Bronchial epithelial cell (primary cell): ENCODE results near the gene SLN. TPM values are rescaled to one million over a fixed set of nuclear protein-coding genes. Genes with fewer than 3 reads are reported as not detected.

ENCODE experiments used
- DNase-seq: peaks from one replicate; pipeline ENCODE4 v3.0.0-alpha.2; 2010; ENCODE audit warnings: low read depth
- FAIRE-seq: peaks from 2 replicates; lab custom pipeline; 2011; peaks lifted over from hg19 to GRCh38; lab: Jason Lieb, UNC
- H3K27me3 ChIP-seq: 2 replicates; pipeline ENCODE4 v1.5.1; 2011; ENCODE audit warnings: low read length; ENCODE audit not compliant: control insufficient read depth, insufficient read depth
- H3K36me3 ChIP-seq: 2 replicates; pipeline ENCODE4 v1.5.1; 2011; ENCODE audit warnings: low read length; ENCODE audit not compliant: control insufficient read depth, insufficient read depth
- H3K4me3 ChIP-seq: 2 replicates; pipeline ENCODE4 v1.5.1; 2011; ENCODE audit warnings: mild to moderate bottlenecking, low read depth, low read length, control low read depth
- total RNA-seq: library from RNA; depleted of rRNA; stranded (reverse); fragments of >200 nt; gene quantifications from 2 replicates; pipeline ENCODE4 v1.2.1, GENCODE V29; 2014
- TF ChIP-seq, protein P1 (sequence below): IDR thresholded peaks from 2 replicates; pipeline ENCODE4 v1.5.1; 2011; ENCODE audit warnings: mild to moderate bottlenecking, moderate library complexity, low read length, control low read depth, inconsistent platforms; ENCODE audit not compliant: insufficient read depth, severe bottlenecking

SLN gene
- total RNA-seq, 1 donor from 2014 or later, result not detected

DNA sequence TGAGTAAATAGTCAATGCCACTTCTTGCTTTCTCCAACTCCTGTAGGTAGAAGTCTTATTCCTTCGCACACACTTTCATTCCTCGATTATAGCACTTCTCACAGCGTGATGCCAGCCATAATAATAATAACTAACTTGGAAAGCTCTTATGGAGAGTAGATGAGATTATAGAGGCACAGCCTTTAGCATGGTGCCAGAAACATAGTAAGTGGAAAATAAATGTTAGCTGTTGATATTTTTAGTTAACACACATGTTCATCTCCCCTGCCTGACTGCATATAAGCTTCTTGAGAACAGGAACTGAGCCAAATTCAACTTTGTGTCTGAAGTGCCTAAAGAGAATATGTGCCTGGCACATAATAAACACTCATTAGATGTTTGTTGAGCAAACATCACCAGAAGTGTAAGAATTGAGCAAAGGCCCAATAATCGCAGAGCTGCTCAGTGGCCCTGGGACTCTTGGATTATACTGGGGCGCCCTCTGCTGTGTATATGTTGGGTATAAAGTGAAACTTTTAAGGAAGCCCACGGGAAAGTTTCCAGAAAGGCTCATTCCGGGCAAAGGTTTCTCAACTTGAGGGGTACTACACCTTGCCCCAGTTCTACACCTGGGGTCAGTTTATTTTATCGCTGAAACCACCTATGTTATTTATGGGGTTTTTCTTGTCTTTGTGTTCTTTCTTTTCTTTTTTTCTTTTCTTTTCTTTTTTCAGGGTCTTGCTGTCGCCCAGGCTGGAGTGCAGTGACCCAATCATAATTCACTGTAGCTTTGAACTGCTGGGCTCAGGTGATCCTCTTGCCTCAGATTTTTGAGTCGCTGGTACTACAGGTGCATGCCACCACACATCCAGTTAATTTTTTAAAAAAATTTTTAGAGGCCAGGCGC, 22.3 kb downstream of the SLN start:
- DNase-seq (peak; percentile 52), FAIRE-seq (no peak)
- TF ChIP-seq, protein P1, sequence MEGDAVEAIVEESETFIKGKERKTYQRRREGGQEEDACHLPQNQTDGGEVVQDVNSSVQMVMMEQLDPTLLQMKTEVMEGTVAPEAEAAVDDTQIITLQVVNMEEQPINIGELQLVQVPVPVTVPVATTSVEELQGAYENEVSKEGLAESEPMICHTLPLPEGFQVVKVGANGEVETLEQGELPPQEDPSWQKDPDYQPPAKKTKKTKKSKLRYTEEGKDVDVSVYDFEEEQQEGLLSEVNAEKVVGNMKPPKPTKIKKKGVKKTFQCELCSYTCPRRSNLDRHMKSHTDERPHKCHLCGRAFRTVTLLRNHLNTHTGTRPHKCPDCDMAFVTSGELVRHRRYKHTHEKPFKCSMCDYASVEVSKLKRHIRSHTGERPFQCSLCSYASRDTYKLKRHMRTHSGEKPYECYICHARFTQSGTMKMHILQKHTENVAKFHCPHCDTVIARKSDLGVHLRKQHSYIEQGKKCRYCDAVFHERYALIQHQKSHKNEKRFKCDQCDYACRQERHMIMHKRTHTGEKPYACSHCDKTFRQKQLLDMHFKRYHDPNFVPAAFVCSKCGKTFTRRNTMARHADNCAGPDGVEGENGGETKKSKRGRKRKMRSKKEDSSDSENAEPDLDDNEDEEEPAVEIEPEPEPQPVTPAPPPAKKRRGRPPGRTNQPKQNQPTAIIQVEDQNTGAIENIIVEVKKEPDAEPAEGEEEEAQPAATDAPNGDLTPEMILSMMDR, result peak; percentile 55
- H3K36me3 ChIP-seq, result no peaks in the 10 kb centered on the region
- no peak overlapping the region for H3K4me3 ChIP-seq
- no peaks in the 10 kb centered on the region for H3K27me3 ChIP-seq

DNA sequence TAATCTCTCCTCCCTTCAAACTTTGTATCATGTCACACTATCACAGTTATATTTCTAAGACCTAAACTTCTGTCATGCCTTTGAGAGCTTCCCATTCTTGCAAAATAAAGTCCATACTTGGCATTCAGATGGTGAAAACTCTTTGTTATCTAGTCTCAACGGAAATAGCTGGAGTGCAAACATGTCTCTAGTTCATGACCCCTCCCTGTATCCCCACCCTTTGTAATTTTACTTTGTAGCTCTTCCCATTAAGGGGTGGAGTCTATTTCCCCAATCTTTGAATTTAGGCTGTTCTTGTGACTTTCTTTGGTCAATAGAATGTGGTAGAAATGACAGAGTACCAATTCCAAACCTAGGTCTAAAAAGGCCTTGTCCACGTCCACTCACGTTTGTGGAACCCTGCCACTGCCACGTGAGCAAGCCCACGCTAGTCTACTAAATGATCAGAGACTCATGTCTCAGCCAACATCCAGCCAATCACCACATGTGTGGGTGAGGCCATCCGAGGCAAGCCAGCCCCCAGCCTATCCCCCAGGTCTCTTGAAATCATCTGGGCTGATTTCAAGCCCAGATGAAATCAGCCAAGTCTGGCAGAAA, 23.4 kb downstream of the SLN start:
- no peak for FAIRE-seq
- TF ChIP-seq, protein P1, result no peak
- no peak overlapping the region for H3K4me3 ChIP-seq

DNA sequence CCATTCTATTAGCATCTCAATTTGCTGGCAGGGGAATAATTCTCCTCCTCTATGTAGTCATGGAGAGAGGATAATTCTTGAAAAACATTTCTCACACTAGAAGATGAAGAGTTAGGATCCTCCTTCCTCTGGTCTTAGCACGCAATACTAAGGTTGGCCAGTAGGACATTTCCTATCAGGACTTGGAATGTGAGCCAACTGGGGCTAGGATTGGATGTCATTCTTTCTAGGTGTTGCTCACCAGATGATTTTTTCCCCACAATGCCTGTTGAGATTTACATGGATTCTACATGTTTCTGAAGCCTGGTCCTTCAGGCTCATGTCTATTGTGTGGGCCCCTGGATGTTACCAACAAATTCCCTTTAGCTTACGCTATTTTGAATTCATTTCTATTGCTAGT, 28.0 kb downstream of the SLN start:
- TF ChIP-seq, protein P1, result peak; percentile 33
- peak; percentile 16 for DNase-seq
- peak; percentile 36 for FAIRE-seq

More for the DNA sequence above, 23.4 kb downstream of the SLN start:
- Histone ChIP-seq H3K27me3 (no peaks in the 10 kb centered on the region), H3K36me3 (no peaks in the 10 kb centered on the region)
- DNase-seq, result no peak

DNA sequence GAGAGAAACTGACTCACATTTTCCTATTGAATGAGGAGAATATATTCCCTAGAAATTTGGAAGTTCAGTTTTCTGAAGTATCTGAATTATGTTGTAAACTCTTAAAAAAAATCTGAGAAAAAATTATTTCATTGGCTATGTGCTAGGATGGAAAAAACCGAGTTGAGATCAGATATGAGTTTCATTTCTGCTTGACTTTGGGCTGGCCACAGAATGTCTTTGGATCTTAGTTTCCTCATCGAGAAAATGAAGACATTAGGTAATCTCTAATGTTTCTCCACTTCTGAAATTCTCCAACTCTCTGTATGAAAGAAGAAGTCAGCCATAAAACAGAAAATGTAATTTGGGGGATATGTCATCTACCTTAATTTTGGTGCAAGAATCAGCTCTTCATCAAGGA, 28.8 kb downstream of the SLN start:
- DNase-seq (no peak), FAIRE-seq (no peak)
- H3K27me3 ChIP-seq, result no peaks in the 10 kb centered on the region
- H3K36me3 ChIP-seq, result no peaks in the 10 kb centered on the region
- H3K4me3 ChIP-seq, result no peak overlapping the region
- TF ChIP-seq, protein P1, result no peak

More for the DNA sequence above, 28.0 kb downstream of the SLN start:
- H3K4me3 ChIP-seq, result no peak overlapping the region
- H3K27me3 ChIP-seq, result no peaks in the 10 kb centered on the region
- no peaks in the 10 kb centered on the region for H3K36me3 ChIP-seq

DNA sequence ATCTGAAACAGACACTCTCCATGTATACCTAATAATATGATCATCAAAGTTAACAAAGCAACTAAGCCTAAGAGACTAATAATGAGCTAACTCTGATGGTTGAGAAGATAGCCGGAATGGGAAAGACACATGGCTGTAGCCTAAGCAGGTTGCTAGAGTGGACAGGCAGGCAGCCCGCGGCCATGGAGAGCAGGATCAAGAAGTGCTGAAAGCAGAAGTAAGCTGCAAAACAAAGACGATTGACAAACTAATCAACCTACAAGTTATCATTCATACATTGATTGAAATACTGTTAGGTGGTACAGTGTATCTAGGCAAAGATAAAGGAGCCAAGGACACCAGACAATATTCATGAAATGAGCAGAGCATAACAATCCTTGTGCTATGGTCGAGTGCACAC, 29.3 kb downstream of the SLN start:
- FAIRE-seq (no peak), DNase-seq (no peak)
- H3K27me3 ChIP-seq, result no peaks in the 10 kb centered on the region
- H3K36me3 ChIP-seq, result no peaks in the 10 kb centered on the region
- H3K4me3 ChIP-seq, result no peak overlapping the region
- TF ChIP-seq, protein P1, result no peak
